ENCODE measurements around the gene RGS6.

GRCh38 chr14:71996610-71997009 is 64.4 kb downstream of the RGS6 start:
- no peak for TF ChIP-seq CTCF (IDR thresholded peaks at IDR 0.05; ENCODE audit: low read depth, low read length, poor library complexity, severe bottlenecking)
- no peak for TF ChIP-seq EZH2phosphoT487 (IDR thresholded peaks at IDR 0.05; ENCODE audit: borderline replicate concordance, low read length)

Measured in DOHH2 (cell line).